Mesenchymal stem cell (in vitro differentiated cells and primary cell): Measurements from ENCODE around the gene ZNF618.
"Not testable (repeated sequence)": the region's sequence is repeated elsewhere in the genome, so short reads cannot be mapped to it uniquely, and the experiment has no call there.

Experiments
- DNase-seq: peaks from one replicate; pipeline ENCODE4 v3.0.0-alpha.2; 2013
- H2AFZ ChIP-seq: one replicate; pipeline ENCODE4 v1.6.1; 2013; ENCODE audit warnings: low read depth, mild to moderate bottlenecking, control low read depth, inconsistent platforms, low read length, moderate library complexity
- H2AK5ac ChIP-seq: 2 replicates; pipeline ENCODE4 v1.6.1; 2013; ENCODE audit warnings: low read length, moderate library complexity, mild to moderate bottlenecking, inconsistent platforms; ENCODE audit not compliant: severe bottlenecking
- H2BK120ac ChIP-seq: one replicate; pipeline ENCODE4 v1.6.1; 2013; ENCODE audit warnings: low read depth, mild to moderate bottlenecking, inconsistent platforms, low read length, moderate library complexity
- H2BK12ac ChIP-seq, 2 experiments: one replicate each; pipeline ENCODE4 v1.6.1; 2013; ENCODE audit warnings: inconsistent platforms in 2 of 2, low read length in 2 of 2, mild to moderate bottlenecking in 2 of 2, moderate library complexity in 2 of 2, control low read depth in 1 of 2
- H2BK15ac ChIP-seq: one replicate; pipeline ENCODE4 v1.6.1; 2013; ENCODE audit warnings: mild to moderate bottlenecking, low read depth, inconsistent platforms; ENCODE audit not compliant: poor library complexity, severe bottlenecking
- H2BK5ac ChIP-seq: 2 replicates; pipeline ENCODE4 v1.6.1; 2013; ENCODE audit warnings: low read depth, mild to moderate bottlenecking, low read length, control low read depth, inconsistent platforms; ENCODE audit not compliant: poor library complexity, severe bottlenecking
- H3K14ac ChIP-seq, 2 experiments: one replicate each; pipeline ENCODE4 v1.6.1; 2013; ENCODE audit warnings: inconsistent platforms in 2 of 2, low read length in 2 of 2, control low read depth in 1 of 2, mild to moderate bottlenecking in 1 of 2, moderate library complexity in 1 of 2
- H3K18ac ChIP-seq, 2 experiments: one replicate each; pipeline ENCODE4 v1.6.1; 2013; ENCODE audit warnings: inconsistent platforms in 2 of 2, low read length in 2 of 2, control low read depth in 1 of 2, low read depth in 1 of 2, mild to moderate bottlenecking in 1 of 2
- H3K23ac ChIP-seq, 2 experiments: one replicate each; pipeline ENCODE4 v1.6.1; 2013; ENCODE audit warnings: inconsistent platforms in 2 of 2, low read length in 2 of 2, mild to moderate bottlenecking in 2 of 2, moderate library complexity in 2 of 2, control low read depth in 1 of 2
- H3K27ac ChIP-seq: 2 replicates; pipeline ENCODE4 v1.5.1; 2013; ENCODE audit warnings: mild to moderate bottlenecking, moderate library complexity, low read length, control low read depth, inconsistent platforms; ENCODE audit not compliant: poor library complexity, severe bottlenecking
- H3K27me3 ChIP-seq, 2 experiments: 2 replicates each; pipeline versions ENCODE4 v1.6.1 to v1.7.0; 2013; ENCODE audit warnings: low read length in 2 of 2, mild to moderate bottlenecking in 2 of 2, moderate library complexity in 2 of 2, control low read depth in 1 of 2, inconsistent platforms in 1 of 2; ENCODE audit not compliant: control insufficient read depth in 1 of 2, insufficient read depth in 1 of 2
- H3K36me3 ChIP-seq, 2 experiments: 2 replicates each; pipeline versions ENCODE4 v1.6.1 to v1.7.0; 2013; ENCODE audit warnings: low read length in 2 of 2, control low read depth in 1 of 2, inconsistent platforms in 1 of 2, low read depth in 1 of 2, mild to moderate bottlenecking in 1 of 2; ENCODE audit not compliant: insufficient read depth in 2 of 2, control insufficient read depth in 1 of 2
- H3K4ac ChIP-seq, 2 experiments: one replicate each; pipeline ENCODE4 v1.6.1; 2013; ENCODE audit warnings: inconsistent platforms in 2 of 2, low read length in 2 of 2, mild to moderate bottlenecking in 2 of 2, moderate library complexity in 2 of 2, control low read depth in 1 of 2, low read depth in 1 of 2
- H3K4me1 ChIP-seq: 2 replicates; pipeline ENCODE4 v1.6.1; 2013; ENCODE audit warnings: low read depth, low read length, control low read depth; ENCODE audit not compliant: control insufficient read depth, insufficient read depth
- H3K4me2 ChIP-seq: 2 replicates; pipeline ENCODE4 v1.6.1; 2013; ENCODE audit warnings: low read length, mild to moderate bottlenecking, inconsistent platforms; ENCODE audit not compliant: poor library complexity, severe bottlenecking
- H3K4me3 ChIP-seq, 2 experiments: 2 replicates each; pipeline versions ENCODE4 v1.5.1 to v1.7.0; 2013; ENCODE audit warnings: low read length in 2 of 2, mild to moderate bottlenecking in 2 of 2, control low read depth in 1 of 2, low read depth in 1 of 2; ENCODE audit not compliant: insufficient read depth in 1 of 2
- H3K79me1 ChIP-seq: replicated peaks from 2 replicates; pipeline ENCODE4 v1.6.1; 2013; ENCODE audit warnings: mild to moderate bottlenecking, control low read depth, low read length, inconsistent platforms; ENCODE audit not compliant: poor library complexity, severe bottlenecking
- H3K9ac ChIP-seq: 2 replicates; pipeline ENCODE4 v1.7.0; 2013; ENCODE audit warnings: mild to moderate bottlenecking, low read length, moderate library complexity
- H3K9me3 ChIP-seq: 2 replicates; pipeline ENCODE4 v1.7.0; 2013; ENCODE audit warnings: mild to moderate bottlenecking, low read length; ENCODE audit not compliant: control insufficient read depth
- H4K8ac ChIP-seq: one replicate; pipeline ENCODE4 v1.6.1; 2013; ENCODE audit warnings: inconsistent platforms, mild to moderate bottlenecking, low read length, moderate library complexity
- H4K91ac ChIP-seq: one replicate; pipeline ENCODE4 v1.6.1; 2013; ENCODE audit warnings: mild to moderate bottlenecking, low read length, inconsistent platforms
- WGBS: methylation state at CpG from one replicate; pipeline ENCODE4 v1.1.7; 2013; ENCODE audit warnings: mixed read lengths; 5-methylcytosine and 5-hydroxymethylcytosine counted together

Gene ZNF618

DNA sequence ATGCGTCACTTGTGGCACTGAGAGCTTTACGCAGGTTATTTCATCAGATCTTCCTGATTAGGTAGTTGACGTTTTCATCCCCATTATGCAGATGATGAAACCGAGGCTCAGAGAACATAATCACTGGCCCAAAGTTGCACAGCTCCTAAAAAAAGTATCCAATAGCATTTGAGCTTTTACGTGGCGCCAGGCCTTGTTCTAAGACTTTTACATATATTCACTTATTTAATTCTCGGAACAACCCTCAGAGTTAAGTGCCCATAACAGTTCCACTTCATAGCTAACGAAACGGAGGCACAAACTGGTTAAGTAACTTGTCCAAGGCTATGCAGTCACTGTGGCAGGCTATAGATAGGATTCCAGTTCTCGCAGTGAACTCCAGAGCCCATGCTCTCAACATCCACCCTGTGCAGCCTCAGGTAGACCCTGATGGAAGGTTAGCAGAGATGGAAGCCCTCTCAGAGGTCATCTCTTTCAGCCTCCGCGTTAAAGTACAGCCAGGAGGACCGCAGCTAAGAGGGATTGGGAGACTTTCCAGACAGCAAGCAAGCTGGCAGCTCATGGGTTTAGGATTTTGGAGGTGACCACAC, 162.7 kb downstream of the ZNF618 start:
- Histone ChIP-seq H3K14ac (no peak overlapping the region), H3K4ac (no peak overlapping the region), H2BK12ac (no peak overlapping the region), H3K27ac (no peak overlapping the region), H2BK120ac (no peak overlapping the region), H3K23ac (no peak overlapping the region), H3K18ac (no peak overlapping the region), H3K4me2 (no peak overlapping the region), H4K91ac (no peak overlapping the region), H3K9ac (no peak overlapping the region), H2BK15ac (no peak overlapping the region), H2AK5ac (no peak overlapping the region), H4K8ac (no peak overlapping the region), H3K36me3 (peaks cover 51 to 82% of the 10 kb centered on the region in 2 experiments), H3K79me1 (peaks cover 4% of the 10 kb centered on the region), H3K4me1 (peaks cover 10% of the 10 kb centered on the region), H2BK5ac (no peak overlapping the region), H3K9me3 (peaks cover 13% of the 10 kb centered on the region), H2AFZ (no peak overlapping the region), H3K27me3 (no peaks in the 10 kb centered on the region), H3K4me3 (no peak overlapping the region)
- DNase-seq, result no peak
- 95% methylated on average over 10 of the region's 13 CpGs for WGBS

DNA sequence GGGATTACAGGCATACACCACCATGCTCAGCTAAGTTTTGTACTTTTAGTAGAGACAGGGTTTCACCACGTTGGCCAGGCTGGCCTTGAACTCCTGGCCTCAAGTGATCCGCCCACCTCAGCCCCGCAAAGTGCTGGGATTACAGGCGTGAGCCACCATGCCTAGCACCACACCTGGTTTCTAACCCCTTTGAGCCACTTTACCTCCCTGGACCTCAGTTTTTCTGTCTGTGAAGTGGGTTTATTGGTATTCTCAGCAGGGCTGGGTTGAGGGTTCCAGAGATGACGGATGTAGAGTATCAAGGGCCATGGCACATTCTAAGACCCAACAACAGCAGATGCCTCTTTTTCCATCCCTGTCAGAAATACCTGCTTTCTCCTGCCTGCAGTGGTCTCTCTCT, 163.4 kb downstream of the ZNF618 start:
- no peak overlapping the region for H2BK15ac ChIP-seq
- H4K8ac ChIP-seq, result no peak overlapping the region
- H3K4ac ChIP-seq, result no peak overlapping the region
- no peak for DNase-seq
- H3K79me1 ChIP-seq, result peaks cover 5% of the 10 kb centered on the region
- peaks cover 44 to 79% of the 10 kb centered on the region in 2 experiments for H3K36me3 ChIP-seq
- no peak overlapping the region for H2AFZ ChIP-seq
- no peak overlapping the region for H3K18ac ChIP-seq
- no peak overlapping the region for H2BK120ac ChIP-seq
- whole genome bisulfite sequencing, result 91% methylated on average over 2 of the region's 5 CpGs
- H3K14ac ChIP-seq, result no peak overlapping the region
- H3K4me2 ChIP-seq, result no peak overlapping the region
- H3K9me3 ChIP-seq, result peaks cover 14% of the 10 kb centered on the region
- no peak overlapping the region for H4K91ac ChIP-seq
- H3K4me1 ChIP-seq, result peaks cover 10% of the 10 kb centered on the region
- H3K27ac ChIP-seq, result no peak overlapping the region
- H2AK5ac ChIP-seq, result no peak overlapping the region
- H3K27me3 ChIP-seq, result no peaks in the 10 kb centered on the region
- H2BK5ac ChIP-seq, result no peak overlapping the region
- H2BK12ac ChIP-seq, result no peak overlapping the region
- H3K9ac ChIP-seq, result no peak overlapping the region
- no peak overlapping the region for H3K23ac ChIP-seq
- no peak overlapping the region for H3K4me3 ChIP-seq

DNA sequence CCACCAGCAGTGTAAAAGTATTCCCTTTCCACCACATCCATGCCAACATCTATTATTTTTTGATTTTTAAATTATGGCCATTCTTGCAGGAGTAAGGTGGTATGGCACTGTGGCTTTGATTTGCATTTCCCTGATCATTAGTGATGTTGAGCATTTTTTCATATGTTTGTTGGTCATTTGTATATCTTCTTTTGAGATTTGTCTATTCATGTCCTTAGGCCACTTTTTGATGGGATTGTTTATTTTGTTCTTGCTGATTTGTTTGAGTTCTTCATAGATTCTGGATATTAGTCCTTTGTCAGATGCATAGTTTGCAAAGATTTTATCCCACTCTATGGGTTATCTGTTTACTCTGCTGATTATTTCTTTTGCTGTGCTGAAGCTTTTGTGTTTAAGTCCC, 167.6 kb downstream of the ZNF618 start:
- H3K18ac ChIP-seq, H3K4me1 ChIP-seq, H3K9me3 ChIP-seq, H2BK120ac ChIP-seq, H4K91ac ChIP-seq, H2BK5ac ChIP-seq, H3K4me2 ChIP-seq, H3K27ac ChIP-seq, H3K9ac ChIP-seq, H3K23ac ChIP-seq, H2BK15ac ChIP-seq, H3K4ac ChIP-seq, H2BK12ac ChIP-seq, H3K27me3 ChIP-seq, H3K79me1 ChIP-seq, H2AK5ac ChIP-seq, DNase-seq, H4K8ac ChIP-seq, H3K4me3 ChIP-seq, H2AFZ ChIP-seq, H3K14ac ChIP-seq: not testable (repeated sequence)
- peaks cover 16 to 65% of the 10 kb centered on the region in 2 experiments for H3K36me3 ChIP-seq

DNA sequence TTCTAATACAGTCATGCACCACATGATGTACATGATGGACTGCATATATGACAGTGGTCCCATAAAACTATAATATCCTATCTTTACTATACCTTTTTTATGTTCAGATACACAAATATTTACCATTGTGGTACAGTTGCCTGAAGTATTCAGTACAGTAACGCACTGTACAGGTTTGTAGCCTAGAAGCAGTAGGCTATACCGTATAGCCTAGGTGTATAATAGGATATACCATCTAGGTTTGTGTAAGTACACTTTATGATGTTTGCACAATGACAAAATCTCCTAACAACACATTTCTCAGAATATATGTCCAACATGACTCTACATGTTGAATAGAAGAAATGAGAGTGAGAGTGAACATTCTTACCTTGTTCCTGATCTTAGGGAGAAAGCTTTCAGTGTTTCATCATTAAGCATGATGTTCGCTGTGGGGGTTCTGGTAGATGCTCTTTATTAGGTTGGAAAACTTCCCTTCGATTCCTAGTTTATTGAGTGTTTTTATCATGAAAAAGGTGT, 170.2 kb downstream of the ZNF618 start:
- Histone ChIP-seq H3K27ac (no peak overlapping the region), H3K79me1 (peaks cover 11% of the 10 kb centered on the region), H3K4me2 (no peak overlapping the region), H2BK120ac (no peak overlapping the region), H3K4ac (no peak overlapping the region), H3K27me3 (no peaks in the 10 kb centered on the region), H3K36me3 (peaks cover 31 to 77% of the 10 kb centered on the region in 2 experiments), H2BK12ac (no peak overlapping the region), H4K8ac (no peak overlapping the region), H2BK5ac (no peak overlapping the region), H2AFZ (no peak overlapping the region), H4K91ac (no peak overlapping the region), H3K9me3 (peaks cover 4% of the 10 kb centered on the region), H3K9ac (no peak overlapping the region), H3K23ac (no peak overlapping the region), H2BK15ac (no peak overlapping the region), H3K14ac (no peak overlapping the region), H3K4me3 (no peak overlapping the region), H3K18ac (no peak overlapping the region), H2AK5ac (no peak overlapping the region), H3K4me1 (no peaks in the 10 kb centered on the region)
- no peak for DNase-seq
- WGBS, result 91% methylated on average over 3 of the region's 4 CpGs
